ENCODE measurements around the gene CFAP61. TPM values are rescaled to one million over a fixed set of nuclear protein-coding genes. Genes with fewer than 3 reads are reported as not detected.
"Not testable (repeated sequence)": the region's sequence is repeated elsewhere in the genome, so short reads cannot be mapped to it uniquely, and the experiment has no call there.

CFAP61 gene
- total RNA-seq, 1 experiment from 2014 or later, result 1.3 TPM

GRCh38 chr20:20321917-20322316 lies 269.6 kb downstream of the CFAP61 start:
- DNase-seq (ENCODE audit: low read depth), result no peak

DNA sequence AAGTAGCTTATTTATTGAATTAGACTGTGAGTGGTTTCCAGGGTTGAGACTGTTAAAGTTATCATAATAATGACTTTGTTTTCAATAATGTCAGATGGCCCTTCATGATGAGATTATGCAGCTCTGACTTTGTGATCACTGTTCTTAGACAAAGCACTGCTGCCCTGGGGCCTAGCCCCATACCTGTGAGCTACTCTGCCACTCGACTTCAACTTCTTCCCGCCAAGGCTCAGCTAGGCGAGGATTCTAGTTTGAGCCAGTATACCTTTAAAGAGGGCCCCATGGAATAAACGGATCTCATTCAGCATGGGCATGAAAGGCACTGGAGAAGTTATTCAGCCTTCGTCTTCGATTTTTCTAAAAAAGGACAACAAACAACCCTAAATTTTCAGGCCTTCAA lies 270.6 kb downstream of the CFAP61 start:
- DNase-seq (ENCODE audit: low read depth), result no peak

DNA sequence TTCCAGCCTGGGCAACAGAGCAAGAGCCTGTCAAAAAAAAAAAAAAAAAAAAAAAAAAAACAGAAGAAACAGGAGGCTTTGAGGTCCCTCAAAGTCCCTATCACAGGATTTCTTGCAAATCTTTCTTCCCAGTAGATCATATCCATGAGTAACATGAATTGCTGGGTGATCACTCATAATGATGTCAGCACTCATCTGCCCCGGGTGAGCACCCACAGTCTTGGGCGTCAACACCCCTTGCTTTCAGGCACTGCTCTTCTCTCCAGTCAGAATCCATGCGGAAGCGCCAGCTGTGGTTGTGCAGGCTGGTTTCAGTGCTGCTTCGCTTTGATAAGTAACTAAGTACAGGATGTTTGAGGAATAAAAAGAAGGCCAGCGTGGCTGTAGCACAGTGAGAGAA lies 275.4 kb downstream of the CFAP61 start:
- DNase-seq (ENCODE audit: low read depth), result peak; percentile 83

GRCh38 chr20:20329564-20329963 lies 277.2 kb downstream of the CFAP61 start:
- DNase-seq (ENCODE audit: low read depth), result no peak

- no peak for DNase-seq (ENCODE audit: low read depth)
These were observed 278.8 kb downstream of the CFAP61 start for GRCh38 chr20:20331156-20331555.

DNA sequence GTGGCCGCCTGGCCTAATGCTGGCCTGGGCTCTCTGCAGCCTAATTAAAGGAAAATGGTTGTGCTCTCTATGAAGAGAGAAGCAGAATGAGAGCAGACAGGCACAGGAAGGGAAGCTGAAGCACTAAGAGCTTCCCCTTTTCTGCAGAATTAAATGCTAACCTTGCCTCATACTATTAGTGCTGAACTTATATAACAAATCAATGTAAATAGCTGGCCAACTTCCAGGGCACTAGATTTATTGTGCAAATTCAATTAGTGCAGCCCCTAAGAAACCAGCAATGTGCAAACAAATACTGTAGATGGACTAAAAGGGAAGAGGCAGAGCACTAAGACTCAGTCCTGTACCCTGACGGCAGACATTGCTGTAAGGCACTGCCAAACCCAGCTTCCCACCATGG lies 279.5 kb downstream of the CFAP61 start:
- no peak for DNase-seq (ENCODE audit: low read depth)

DNA sequence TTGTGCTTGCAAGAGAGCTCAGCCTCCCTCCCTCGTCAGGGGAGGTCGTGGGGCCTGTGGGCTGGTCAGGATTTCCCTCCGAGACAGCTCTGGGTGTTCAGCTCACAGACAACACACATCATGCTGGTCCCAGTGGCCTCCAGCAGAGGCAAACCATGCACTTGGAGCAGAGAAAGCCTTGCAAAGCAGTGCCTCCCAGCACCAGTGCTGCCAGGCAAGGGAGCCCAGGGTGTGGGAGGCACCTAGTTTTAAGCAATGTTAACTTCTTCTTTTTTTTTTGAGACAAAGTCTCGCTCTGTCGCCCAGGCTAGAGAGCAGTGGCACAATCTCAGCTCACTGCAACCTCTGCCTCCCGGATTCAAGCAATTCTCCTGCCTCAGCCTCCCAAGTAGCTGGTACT lies 281.5 kb downstream of the CFAP61 start:
- DNase-seq (ENCODE audit: low read depth), result no peak

- DNase-seq (ENCODE audit: low read depth), result no peak
These were observed 282.2 kb downstream of the CFAP61 start for GRCh38 chr20:20334489-20334888.

GRCh38 chr20:20338133-20338730 lies 285.9 kb downstream of the CFAP61 start:
- no peak for DNase-seq (ENCODE audit: low read depth)

GRCh38 chr20:20340443-20340842 lies 288.1 kb downstream of the CFAP61 start:
- DNase-seq (ENCODE audit: low read depth), result no peak

DNA sequence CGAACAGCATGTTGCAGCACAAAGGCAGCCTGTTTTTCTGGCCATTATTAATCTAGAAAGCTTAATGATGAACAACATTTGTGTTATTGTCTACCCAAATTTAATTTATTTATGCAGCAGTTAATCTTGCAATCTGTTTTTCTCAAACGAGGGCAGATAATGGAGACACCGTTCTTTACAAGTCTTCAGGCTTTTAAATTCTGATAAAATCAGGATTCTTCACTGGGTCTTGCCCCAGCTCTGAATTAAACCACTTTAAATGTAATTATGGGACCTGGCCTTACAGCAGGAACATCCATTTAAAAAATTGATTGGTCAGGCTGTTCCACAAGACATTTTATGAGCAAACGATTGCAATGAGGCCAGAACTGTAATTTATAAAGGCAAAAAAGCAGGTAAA lies 289.0 kb downstream of the CFAP61 start:
- DNase-seq (ENCODE audit: low read depth), result no peak

DNA sequence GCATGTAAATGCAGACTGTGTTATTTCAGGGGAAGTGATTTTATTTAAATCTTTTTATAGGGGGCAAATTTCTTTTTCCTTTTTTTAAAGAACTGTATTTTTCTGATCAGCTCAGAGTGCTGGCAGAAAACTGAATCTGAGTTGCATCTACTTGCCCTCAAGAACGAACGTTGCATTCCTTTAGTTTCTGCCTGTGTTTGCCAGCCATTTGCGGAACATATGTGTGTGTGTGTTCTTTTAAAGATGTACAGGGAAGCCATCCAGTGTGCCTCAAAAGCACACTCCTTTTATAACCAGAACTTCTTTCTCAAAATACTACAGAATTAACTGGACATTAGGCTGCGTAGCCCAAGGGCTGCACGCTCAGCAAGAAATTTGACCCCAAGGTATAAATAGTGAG lies 289.7 kb downstream of the CFAP61 start:
- no peak for DNase-seq (ENCODE audit: low read depth)

GRCh38 chr20:20343932-20344331 lies 291.6 kb downstream of the CFAP61 start:
- DNase-seq (ENCODE audit: low read depth), result peak; percentile 51

GRCh38 chr20:20344476-20344875 lies 292.1 kb downstream of the CFAP61 start:
- no peak for DNase-seq (ENCODE audit: low read depth)

DNA sequence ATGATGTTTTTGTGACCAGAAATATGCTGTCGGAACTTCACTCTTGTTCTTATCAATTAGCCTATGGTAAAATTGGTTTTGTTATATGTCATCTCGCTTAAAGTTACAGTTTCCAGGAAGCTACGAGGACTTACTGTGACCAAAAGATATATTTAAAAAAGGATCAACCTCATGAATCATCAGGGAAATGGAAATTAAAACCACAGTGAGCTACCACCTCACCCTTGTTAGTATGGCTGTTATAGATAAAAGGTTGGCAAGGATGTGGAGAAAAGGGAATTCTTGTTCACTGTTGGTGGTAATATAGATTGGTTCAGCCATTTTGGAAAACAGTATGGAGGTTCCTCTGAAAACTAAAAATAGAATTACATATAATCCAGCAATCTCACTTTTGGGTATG lies 301.2 kb downstream of the CFAP61 start:
- DNase-seq (ENCODE audit: low read depth), result peak; percentile 22

DNA sequence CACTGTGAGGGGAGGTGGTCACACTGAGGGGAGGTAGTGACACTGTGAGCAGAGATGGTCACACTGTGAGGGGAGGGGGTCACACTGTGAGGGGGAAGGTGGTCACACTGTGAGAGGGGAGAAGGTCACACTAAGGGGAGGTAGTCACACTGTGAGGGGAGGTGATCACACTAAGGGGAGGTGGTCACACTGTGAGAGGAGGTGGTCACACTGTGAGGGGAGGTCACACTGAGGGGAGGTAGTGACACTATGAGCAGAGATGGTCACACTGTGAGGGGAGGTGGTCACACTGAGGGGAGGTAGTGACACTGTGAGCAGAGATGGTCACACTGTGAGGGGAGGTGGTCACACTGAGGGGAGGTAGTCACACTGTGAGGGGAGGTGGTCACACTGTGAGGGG lies 303.2 kb downstream of the CFAP61 start:
- DNase-seq (ENCODE audit: low read depth), result not testable (repeated sequence)

DNA sequence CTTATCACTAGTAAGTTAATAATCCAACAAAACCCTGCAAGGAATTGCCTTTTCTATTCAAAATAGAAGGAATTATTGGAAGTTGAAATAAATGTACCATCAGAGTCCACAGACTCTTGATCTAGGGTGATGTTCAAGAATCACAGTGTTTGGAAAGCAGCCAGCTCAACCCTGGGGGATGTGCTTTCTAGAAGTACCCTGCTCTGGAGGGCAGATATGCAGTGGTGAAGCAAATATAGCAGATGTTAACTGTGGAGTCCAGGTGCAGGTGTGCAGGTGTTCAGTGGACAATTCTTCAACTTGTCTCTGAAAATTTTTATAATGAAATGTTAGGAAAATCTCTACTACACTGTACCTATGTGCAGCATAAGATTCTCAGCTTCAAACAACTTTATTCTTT lies 306.5 kb downstream of the CFAP61 start:
- DNase-seq (ENCODE audit: low read depth), result no peak

GRCh38 chr20:20359628-20360027 lies 307.3 kb downstream of the CFAP61 start:
- no peak for DNase-seq (ENCODE audit: low read depth)

DNA sequence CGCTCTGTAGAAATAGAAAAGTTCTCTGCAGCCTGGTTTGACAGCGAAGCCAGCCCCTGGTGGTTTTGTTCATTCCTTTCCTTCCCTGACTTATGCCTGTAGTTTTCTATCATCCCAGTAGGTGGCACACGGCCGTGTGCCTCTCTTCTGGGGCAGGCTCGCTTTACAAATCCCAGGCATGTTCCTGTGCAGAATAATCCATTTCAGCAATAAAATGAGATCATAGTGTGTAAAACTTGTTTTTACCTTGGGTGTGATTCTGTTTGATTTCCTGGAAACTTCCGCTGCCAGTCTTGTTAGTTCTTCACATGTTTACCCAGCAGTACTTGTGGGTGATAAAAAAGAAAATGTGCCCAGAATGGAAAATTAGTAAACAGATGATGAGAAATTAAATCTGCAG lies 308.1 kb downstream of the CFAP61 start:
- peak; percentile 71 for DNase-seq (ENCODE audit: low read depth)

- no peak for DNase-seq (ENCODE audit: low read depth)
These were observed 310.6 kb downstream of the CFAP61 start for GRCh38 chr20:20362774-20363433.

- no peak for DNase-seq (ENCODE audit: low read depth)
These were observed 311.1 kb downstream of the CFAP61 start for GRCh38 chr20:20363434-20363798.

GRCh38 chr20:20363799-20364592 lies 311.7 kb downstream of the CFAP61 start:
- DNase-seq (ENCODE audit: low read depth), result no peak
